HG03045 (cell line): ENCODE measurements around the gene DNAJB1.

Experiments used
- ATAC-seq: cut with Tn5 transposase; IDR thresholded peaks from one replicate; pipeline ENCODE4 v1.9.1; 2021; ENCODE audit warnings: mild to moderate bottlenecking, moderate library complexity; ENCODE audit not compliant: unreplicated experiment

DNAJB1 gene

GRCh38 chr19:14496834-14497227 lies 21.4 kb downstream of the DNAJB1 start:
- no peak for ATAC-seq

GRCh38 chr19:14496029-14496833 lies 22.0 kb downstream of the DNAJB1 start, which contains the start of gene GIPC1:
Gene GIPC1, minus strand, starts transcription at chr19:14496127. Its CDS starts 13,151 bp downstream, at chr19:14482976.
- peak; percentile 71 for ATAC-seq

GRCh38 chr19:14495672-14496028 lies 22.5 kb downstream of the DNAJB1 start:
- ATAC-seq: peak; percentile 25

- no peak for ATAC-seq
Observed at GRCh38 chr19:14494910-14495671, 23.1 kb downstream of the DNAJB1 start.

- ATAC-seq: no peak
Observed at GRCh38 chr19:14494411-14494810, 23.8 kb downstream of the DNAJB1 start.

GRCh38 chr19:14492756-14493337 lies 25.4 kb downstream of the DNAJB1 start:
- ATAC-seq: no peak

GRCh38 chr19:14487370-14488125 lies 30.6 kb downstream of the DNAJB1 start:
- no peak for ATAC-seq

- no peak for ATAC-seq
Observed at GRCh38 chr19:14482172-14482941, 35.8 kb downstream of the DNAJB1 start.

- no peak for ATAC-seq
Observed at GRCh38 chr19:14480700-14481079, 37.5 kb downstream of the DNAJB1 start.

- ATAC-seq: no peak
Observed at GRCh38 chr19:14479975-14480699, 38.1 kb downstream of the DNAJB1 start.

GRCh38 chr19:14479309-14479974 lies 38.8 kb downstream of the DNAJB1 start:
- ATAC-seq: no peak

GRCh38 chr19:14478113-14478545 lies 40.1 kb downstream of the DNAJB1 start:
- ATAC-seq: no peak

GRCh38 chr19:14477418-14478112 lies 40.6 kb downstream of the DNAJB1 start:
- no peak for ATAC-seq

- no peak for ATAC-seq
Observed at GRCh38 chr19:14476673-14477401, 41.4 kb downstream of the DNAJB1 start.

GRCh38 chr19:14476327-14476672 lies 41.9 kb downstream of the DNAJB1 start:
- no peak for ATAC-seq

GRCh38 chr19:14475251-14476073 lies 42.7 kb downstream of the DNAJB1 start, which contains the start of gene PTGER1:
Gene PTGER1, minus strand, starts transcription at chr19:14475354. Its CDS starts 1,034 bp downstream, at chr19:14474320.
- ATAC-seq: no peak

GRCh38 chr19:14474827-14475226 lies 43.4 kb downstream of the DNAJB1 start:
- no peak for ATAC-seq
